ENCODE data around the gene CAVIN2.
A peak's percentile ranks its signal among the peaks of the same experiment; 100 is the strongest.

Gene CAVIN2

DNA sequence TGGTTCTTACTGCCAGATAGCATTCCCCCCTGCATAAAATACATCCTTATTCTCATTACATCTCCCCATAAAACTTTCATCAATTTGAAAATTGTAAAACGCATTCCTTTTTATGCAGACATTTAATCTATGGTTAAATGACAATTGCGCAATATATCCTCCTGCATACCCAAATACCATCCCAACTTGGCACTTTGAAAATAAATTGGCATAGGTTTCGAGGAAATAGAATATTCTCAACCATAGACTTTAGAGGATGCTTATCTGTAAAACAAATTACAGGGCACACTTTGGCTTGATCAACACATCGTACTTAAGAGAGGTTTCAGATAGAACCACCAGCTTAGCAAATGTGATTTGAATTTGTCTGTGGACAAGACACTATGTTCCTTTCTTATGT lies 31.0 kb upstream of the CAVIN2 start:
- no peaks in the 10 kb centered on the region for H3K9me3 ChIP-seq (ENCODE audit: insufficient read depth, low read depth, low read length)
- H3K79me2 ChIP-seq (ENCODE audit: insufficient read depth, low read length), result no peaks in the 10 kb centered on the region
- H3K4me3 ChIP-seq (ENCODE audit: low read length, poor library complexity, severe bottlenecking), result no peak overlapping the region
- H3K36me3 ChIP-seq (ENCODE audit: insufficient read depth, low read length), result no peaks in the 10 kb centered on the region
- H3K9me2 ChIP-seq (replicated peaks; ENCODE audit: low read depth, low read length), result no peaks in the 10 kb centered on the region
- H3F3A ChIP-seq (ENCODE audit: low read depth), result no peaks in the 10 kb centered on the region
- no peak overlapping the region for H3K9ac ChIP-seq (ENCODE audit: low read depth, low read length, poor library complexity, severe bottlenecking)
- TF ChIP-seq, protein P1, sequence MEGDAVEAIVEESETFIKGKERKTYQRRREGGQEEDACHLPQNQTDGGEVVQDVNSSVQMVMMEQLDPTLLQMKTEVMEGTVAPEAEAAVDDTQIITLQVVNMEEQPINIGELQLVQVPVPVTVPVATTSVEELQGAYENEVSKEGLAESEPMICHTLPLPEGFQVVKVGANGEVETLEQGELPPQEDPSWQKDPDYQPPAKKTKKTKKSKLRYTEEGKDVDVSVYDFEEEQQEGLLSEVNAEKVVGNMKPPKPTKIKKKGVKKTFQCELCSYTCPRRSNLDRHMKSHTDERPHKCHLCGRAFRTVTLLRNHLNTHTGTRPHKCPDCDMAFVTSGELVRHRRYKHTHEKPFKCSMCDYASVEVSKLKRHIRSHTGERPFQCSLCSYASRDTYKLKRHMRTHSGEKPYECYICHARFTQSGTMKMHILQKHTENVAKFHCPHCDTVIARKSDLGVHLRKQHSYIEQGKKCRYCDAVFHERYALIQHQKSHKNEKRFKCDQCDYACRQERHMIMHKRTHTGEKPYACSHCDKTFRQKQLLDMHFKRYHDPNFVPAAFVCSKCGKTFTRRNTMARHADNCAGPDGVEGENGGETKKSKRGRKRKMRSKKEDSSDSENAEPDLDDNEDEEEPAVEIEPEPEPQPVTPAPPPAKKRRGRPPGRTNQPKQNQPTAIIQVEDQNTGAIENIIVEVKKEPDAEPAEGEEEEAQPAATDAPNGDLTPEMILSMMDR (conservative IDR thresholded peaks at IDR 0.05; ENCODE audit: low read length), result no peak
- no peak for TF ChIP-seq EZH2phosphoT487 (IDR thresholded peaks at IDR 0.05; ENCODE audit: borderline replicate concordance)
- no peak overlapping the region for H2AFZ ChIP-seq (ENCODE audit: low read length)
- no peak overlapping the region for H3K4me2 ChIP-seq (ENCODE audit: low read depth, low read length, poor library complexity, severe bottlenecking)
- H3K27me3 ChIP-seq (ENCODE audit: insufficient read depth, low read length, poor library complexity, severe bottlenecking), result no peaks in the 10 kb centered on the region
- no peaks in the 10 kb centered on the region for H4K20me1 ChIP-seq (ENCODE audit: insufficient read depth, low read length, poor library complexity, severe bottlenecking)
- no peaks in the 10 kb centered on the region for H3K4me1 ChIP-seq (ENCODE audit: insufficient read depth, low read length, poor library complexity, severe bottlenecking)

DNA sequence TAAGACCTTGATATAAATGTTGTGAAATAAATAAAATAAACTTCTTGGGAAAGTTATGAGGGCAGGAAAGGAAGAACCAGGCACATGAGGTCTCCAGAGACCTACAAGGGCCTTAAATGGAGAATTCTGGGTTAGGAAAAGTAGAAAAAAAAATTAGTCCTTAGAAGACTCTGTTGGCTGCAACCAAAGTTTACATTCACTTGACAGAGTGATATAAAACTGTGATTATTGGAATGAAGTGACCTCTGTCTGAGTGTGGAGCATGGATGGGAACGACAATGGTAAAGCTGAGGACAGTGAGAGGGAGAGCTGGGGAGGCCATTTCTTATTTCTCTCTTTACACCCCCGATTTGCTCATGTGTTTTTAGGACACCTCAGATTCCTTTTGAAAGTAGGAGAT lies 29.0 kb upstream of the CAVIN2 start:
- Histone ChIP-seq H3K79me2 (ENCODE audit: insufficient read depth, low read length) (no peaks in the 10 kb centered on the region), H3K4me1 (ENCODE audit: insufficient read depth, low read length, poor library complexity, severe bottlenecking) (no peaks in the 10 kb centered on the region), H3K9me3 (ENCODE audit: insufficient read depth, low read depth, low read length) (no peaks in the 10 kb centered on the region)

DNA sequence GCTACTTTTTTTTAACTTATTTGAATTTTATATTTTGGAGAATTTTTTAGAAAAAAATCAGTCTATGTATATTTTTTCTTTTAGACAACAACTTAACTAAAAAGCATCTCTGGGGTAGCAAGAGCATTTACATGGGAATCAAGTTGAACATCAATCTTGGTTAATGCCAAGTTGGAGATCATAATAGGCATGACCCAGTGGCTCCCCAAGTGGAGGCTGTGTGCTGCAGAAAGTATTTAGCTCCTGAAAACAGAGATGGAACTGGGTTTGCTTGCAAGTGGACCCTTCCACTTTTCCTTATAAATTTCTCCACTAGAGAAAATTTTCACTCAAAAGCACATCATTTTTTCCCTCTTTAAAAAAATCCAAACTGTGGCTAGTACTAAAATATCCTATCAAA lies 23.9 kb upstream of the CAVIN2 start:
- Histone ChIP-seq H3K4me3 (ENCODE audit: low read length, poor library complexity, severe bottlenecking) (no peak overlapping the region), H3K36me3 (ENCODE audit: insufficient read depth, low read length) (no peaks in the 10 kb centered on the region), H3K27me3 (ENCODE audit: insufficient read depth, low read length, poor library complexity, severe bottlenecking) (no peaks in the 10 kb centered on the region), H3K9ac (ENCODE audit: low read depth, low read length, poor library complexity, severe bottlenecking) (no peak overlapping the region), H3K9me3 (ENCODE audit: insufficient read depth, low read depth, low read length) (no peaks in the 10 kb centered on the region), H3K79me2 (ENCODE audit: insufficient read depth, low read length) (no peaks in the 10 kb centered on the region), H3F3A (ENCODE audit: low read depth) (no peaks in the 10 kb centered on the region), H4K20me1 (ENCODE audit: insufficient read depth, low read length, poor library complexity, severe bottlenecking) (no peaks in the 10 kb centered on the region), H3K9me2 (replicated peaks; ENCODE audit: low read depth, low read length) (no peaks in the 10 kb centered on the region), H2AFZ (ENCODE audit: low read length) (no peak overlapping the region), H3K4me1 (ENCODE audit: insufficient read depth, low read length, poor library complexity, severe bottlenecking) (no peaks in the 10 kb centered on the region), H3K4me2 (ENCODE audit: low read depth, low read length, poor library complexity, severe bottlenecking) (no peak overlapping the region)
- TF ChIP-seq, protein P1 (conservative IDR thresholded peaks at IDR 0.05; ENCODE audit: low read length), result peak; percentile 53
- TF ChIP-seq EZH2phosphoT487 (IDR thresholded peaks at IDR 0.05; ENCODE audit: borderline replicate concordance), result no peak

More for the DNA sequence above, 29.0 kb upstream of the CAVIN2 start:
- no peaks in the 10 kb centered on the region for H3K27me3 ChIP-seq (ENCODE audit: insufficient read depth, low read length, poor library complexity, severe bottlenecking)
- no peak overlapping the region for H3K9ac ChIP-seq (ENCODE audit: low read depth, low read length, poor library complexity, severe bottlenecking)
- no peak overlapping the region for H2AFZ ChIP-seq (ENCODE audit: low read length)
- no peaks in the 10 kb centered on the region for H3K9me2 ChIP-seq (replicated peaks; ENCODE audit: low read depth, low read length)
- no peak overlapping the region for H3K4me3 ChIP-seq (ENCODE audit: low read length, poor library complexity, severe bottlenecking)
- H3K36me3 ChIP-seq (ENCODE audit: insufficient read depth, low read length), result no peaks in the 10 kb centered on the region
- no peak for TF ChIP-seq EZH2phosphoT487 (IDR thresholded peaks at IDR 0.05; ENCODE audit: borderline replicate concordance)
- TF ChIP-seq, protein P1 (conservative IDR thresholded peaks at IDR 0.05; ENCODE audit: low read length), result no peak
- H4K20me1 ChIP-seq (ENCODE audit: insufficient read depth, low read length, poor library complexity, severe bottlenecking), result no peaks in the 10 kb centered on the region
- no peak overlapping the region for H3K4me2 ChIP-seq (ENCODE audit: low read depth, low read length, poor library complexity, severe bottlenecking)
- no peaks in the 10 kb centered on the region for H3F3A ChIP-seq (ENCODE audit: low read depth)
